OCI-M2 (cell line): ENCODE data around the gene CTNNA1.

Experiments
- DNase-seq: peaks from one replicate; lab custom pipeline; 2025; ENCODE audit not compliant: unreplicated experiment; lab: John Stamatoyannopoulos, UW

The CTNNA1 gene

GRCh38 chr5:138927979-138928378, 174.8 kb downstream of the CTNNA1 start:
- no peak for DNase-seq

GRCh38 chr5:138929571-138929955, 176.3 kb downstream of the CTNNA1 start:
- no peak for DNase-seq

GRCh38 chr5:138930371-138931097, 177.3 kb downstream of the CTNNA1 start:
- DNase-seq, result no peak

- no peak for DNase-seq
Measured at GRCh38 chr5:138932171-138932810, 179.1 kb downstream of the CTNNA1 start.

GRCh38 chr5:138933522-138934290, 180.5 kb downstream of the CTNNA1 start:
- DNase-seq, result no peak

GRCh38 chr5:138934971-138935370, 181.7 kb downstream of the CTNNA1 start:
- no peak for DNase-seq

GRCh38 chr5:138935466-138935865, 182.2 kb downstream of the CTNNA1 start:
- no peak for DNase-seq

GRCh38 chr5:138936225-138936967, 183.2 kb downstream of the CTNNA1 start:
- DNase-seq, result no peak

GRCh38 chr5:138936968-138937345, 183.7 kb downstream of the CTNNA1 start:
- DNase-seq, result no peak

- DNase-seq, result no peak
Measured at GRCh38 chr5:138937392-138938387, 184.5 kb downstream of the CTNNA1 start.

- DNase-seq, result no peak
Measured at GRCh38 chr5:138938526-138938925, 185.3 kb downstream of the CTNNA1 start.

- no peak for DNase-seq
Measured at GRCh38 chr5:138942066-138942465, 188.8 kb downstream of the CTNNA1 start.

- no peak for DNase-seq
Measured at GRCh38 chr5:138942861-138943260, 189.6 kb downstream of the CTNNA1 start.

- no peak for DNase-seq
Measured at GRCh38 chr5:138943599-138944173, 190.5 kb downstream of the CTNNA1 start.

GRCh38 chr5:138944527-138945322, 191.5 kb downstream of the CTNNA1 start:
- no peak for DNase-seq

GRCh38 chr5:138945421-138946240, 192.4 kb downstream of the CTNNA1 start:
- DNase-seq, result no peak

- no peak for DNase-seq
Measured at GRCh38 chr5:138946241-138946623, 193.0 kb downstream of the CTNNA1 start.
